Breast epithelium (tissue), 3 donors: Measurements from ENCODE around the gene TNKS1BP1.

Source experiments
- POLR2A ChIP-seq: fragments of 450-650 bp; IDR thresholded peaks from one replicate; pipeline ENCODE4 v1.6.1; 2016; ENCODE audit warnings: antibody characterized with exemption, mild to moderate bottlenecking, moderate library complexity
- POLR2AphosphoS5 ChIP-seq, 3 donors: sonication (generic); formaldehyde crosslinking; IDR thresholded peaks; one replicate each; pipeline ENCODE4 v1.6.1; 2017; ENCODE audit warnings: antibody characterized with exemption in 3 of 3
- TF ChIP-seq, protein P1 (sequence below), 3 donors: fragments of 450-650 bp; IDR thresholded peaks; one replicate each; pipeline ENCODE4 v1.5.1; 2016 to 2017; ENCODE audit warnings: antibody characterized with exemption in 3 of 3, mild to moderate bottlenecking in 3 of 3, moderate library complexity in 3 of 3

- TF ChIP-seq, protein P1, sequence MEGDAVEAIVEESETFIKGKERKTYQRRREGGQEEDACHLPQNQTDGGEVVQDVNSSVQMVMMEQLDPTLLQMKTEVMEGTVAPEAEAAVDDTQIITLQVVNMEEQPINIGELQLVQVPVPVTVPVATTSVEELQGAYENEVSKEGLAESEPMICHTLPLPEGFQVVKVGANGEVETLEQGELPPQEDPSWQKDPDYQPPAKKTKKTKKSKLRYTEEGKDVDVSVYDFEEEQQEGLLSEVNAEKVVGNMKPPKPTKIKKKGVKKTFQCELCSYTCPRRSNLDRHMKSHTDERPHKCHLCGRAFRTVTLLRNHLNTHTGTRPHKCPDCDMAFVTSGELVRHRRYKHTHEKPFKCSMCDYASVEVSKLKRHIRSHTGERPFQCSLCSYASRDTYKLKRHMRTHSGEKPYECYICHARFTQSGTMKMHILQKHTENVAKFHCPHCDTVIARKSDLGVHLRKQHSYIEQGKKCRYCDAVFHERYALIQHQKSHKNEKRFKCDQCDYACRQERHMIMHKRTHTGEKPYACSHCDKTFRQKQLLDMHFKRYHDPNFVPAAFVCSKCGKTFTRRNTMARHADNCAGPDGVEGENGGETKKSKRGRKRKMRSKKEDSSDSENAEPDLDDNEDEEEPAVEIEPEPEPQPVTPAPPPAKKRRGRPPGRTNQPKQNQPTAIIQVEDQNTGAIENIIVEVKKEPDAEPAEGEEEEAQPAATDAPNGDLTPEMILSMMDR (IDR thresholded peaks at IDR 0.05): no peak
- TF ChIP-seq POLR2A (no peak), POLR2AphosphoS5 (IDR thresholded peaks at IDR 0.05) (no peak)
Measured at GRCh38 chr11:57363131-57364080, 38.7 kb upstream of the TNKS1BP1 start.
